ENCODE data around the gene SETDB2.

Gene SETDB2

GRCh38 chr13:49517461-49517860, 73.4 kb downstream of the SETDB2 start:
- H3K4me1 Mint-ChIP-seq = peaks cover 4% of the 10 kb centered on the region
- no peak overlapping the region for H3K27ac Mint-ChIP-seq
- H3K9me3 Mint-ChIP-seq = no peaks in the 10 kb centered on the region
- peak; percentile 9 for DNase-seq
- H3K4me3 Mint-ChIP-seq = no peak overlapping the region
- peak; percentile 37 for TF ChIP-seq CTCF (IDR thresholded peaks at IDR 0.05)
- peaks cover 12% of the 10 kb centered on the region for H3K27me3 Mint-ChIP-seq (ENCODE audit: low read depth, poor library complexity)
- H3K36me3 Mint-ChIP-seq (ENCODE audit: low read depth) = peaks cover 28% of the 10 kb centered on the region

- Mint-ChIP-seq H3K27me3 (ENCODE audit: low read depth, poor library complexity) (peaks cover 9% of the 10 kb centered on the region), H3K4me3 (no peak overlapping the region), H3K9me3 (no peaks in the 10 kb centered on the region), H3K27ac (no peak overlapping the region), H3K36me3 (ENCODE audit: low read depth) (peaks cover 24% of the 10 kb centered on the region), H3K4me1 (peaks cover 4% of the 10 kb centered on the region)
- DNase-seq = no peak
- TF ChIP-seq CTCF (IDR thresholded peaks at IDR 0.05) = no peak
Measured at GRCh38 chr13:49521224-49521623, 77.2 kb downstream of the SETDB2 start.

- Mint-ChIP-seq H3K27me3 (ENCODE audit: low read depth, poor library complexity) (no peaks in the 10 kb centered on the region), H3K36me3 (ENCODE audit: low read depth) (peaks cover 30% of the 10 kb centered on the region), H3K9me3 (no peaks in the 10 kb centered on the region), H3K4me1 (peaks cover 1% of the 10 kb centered on the region), H3K27ac (no peak overlapping the region), H3K4me3 (no peak overlapping the region)
- DNase-seq = no peak
- TF ChIP-seq CTCF (IDR thresholded peaks at IDR 0.05) = no peak
Measured at GRCh38 chr13:49524740-49525501, 80.8 kb downstream of the SETDB2 start.

- TF ChIP-seq CTCF (IDR thresholded peaks at IDR 0.05) = no peak
- no peaks in the 10 kb centered on the region for H3K27me3 Mint-ChIP-seq (ENCODE audit: low read depth, poor library complexity)
- H3K4me1 Mint-ChIP-seq = peaks cover 21% of the 10 kb centered on the region
- H3K36me3 Mint-ChIP-seq (ENCODE audit: low read depth) = peaks cover 44% of the 10 kb centered on the region
- H3K4me3 Mint-ChIP-seq = no peak overlapping the region
- no peak for DNase-seq
- no peaks in the 10 kb centered on the region for H3K9me3 Mint-ChIP-seq
- no peak overlapping the region for H3K27ac Mint-ChIP-seq
Measured at GRCh38 chr13:49527123-49527522, 83.0 kb downstream of the SETDB2 start.

- no peak for TF ChIP-seq CTCF (IDR thresholded peaks at IDR 0.05)
- no peak for DNase-seq
- Mint-ChIP-seq H3K27me3 (ENCODE audit: low read depth, poor library complexity) (no peaks in the 10 kb centered on the region), H3K4me1 (peaks cover 31% of the 10 kb centered on the region), H3K9me3 (no peaks in the 10 kb centered on the region), H3K36me3 (ENCODE audit: low read depth) (peaks cover 46% of the 10 kb centered on the region), H3K4me3 (no peak overlapping the region), H3K27ac (no peak overlapping the region)
Measured at GRCh38 chr13:49528161-49528560, 84.1 kb downstream of the SETDB2 start.

- Mint-ChIP-seq H3K27me3 (ENCODE audit: low read depth, poor library complexity) (no peaks in the 10 kb centered on the region), H3K27ac (peak overlapping the region; percentile 73), H3K4me3 (no peak overlapping the region), H3K4me1 (peaks cover 49% of the 10 kb centered on the region), H3K9me3 (no peaks in the 10 kb centered on the region), H3K36me3 (ENCODE audit: low read depth) (peaks cover 68% of the 10 kb centered on the region)
- no peak for TF ChIP-seq CTCF (IDR thresholded peaks at IDR 0.05)
- DNase-seq = no peak
Measured at GRCh38 chr13:49530457-49530856, 86.4 kb downstream of the SETDB2 start.

All from nephron progenitor cell (in vitro differentiated cells).